AG04450 (cell line): ENCODE results near the gene KAT6B. TPM values are rescaled to one million over a fixed set of nuclear protein-coding genes. Genes with fewer than 3 reads are reported as not detected.

Experiments used
- CTCF ChIA-PET: fragments of 300-600, 350-600 bp; formaldehyde crosslinking; extraction: SDS; loops from one replicate; lab custom pipeline; 2022; ENCODE audit warnings: antibody characterized with exemption, inconsistent platforms; lab: Charles Lee
- POLR2A ChIA-PET: fragments of 350-600 bp; formaldehyde crosslinking; extraction: SDS; loops from one replicate; lab custom pipeline; 2021; ENCODE audit warnings: antibody characterized with exemption, inconsistent platforms; lab: Yijun Ruan, JAX
- DNase-seq: peaks from one replicate; pipeline ENCODE4 v3.0.0-alpha.2; 2011; ENCODE audit warnings: low read depth, low spot score
- H3K27ac ChIP-seq: one replicate; pipeline ENCODE4 v1.5.1; 2012; ENCODE audit warnings: low read depth, low read length, control low read depth
- H3K27me3 ChIP-seq: one replicate; pipeline ENCODE4 v1.6.0; 2012; ENCODE audit warnings: low read length; ENCODE audit not compliant: control insufficient read depth, insufficient read depth
- H3K4me3 ChIP-seq: 2 replicates; pipeline ENCODE4 v1.5.1; 2011; ENCODE audit warnings: mild to moderate bottlenecking, low read depth, low read length, control low read depth
- H3K9me3 ChIP-seq: 2 replicates; pipeline ENCODE4 v1.5.1; 2012; ENCODE audit warnings: low read length; ENCODE audit not compliant: control insufficient read depth, insufficient read depth
- polyA plus RNA-seq: library from polyadenylated mRNA; depleted of rRNA; stranded (reverse); fragments of >200 nt; gene quantifications from 2 replicates; pipeline ENCODE4 v1.2.3, GENCODE V29; 2011
- TF ChIP-seq, protein P1 (sequence below): IDR thresholded peaks from 2 replicates; pipeline ENCODE4 v1.5.1; 2011; ENCODE audit warnings: low read depth, low read length, control low read depth, inconsistent platforms

The KAT6B gene
- polyA plus RNA-seq, 1 experiment, result 10.4 TPM

DNA sequence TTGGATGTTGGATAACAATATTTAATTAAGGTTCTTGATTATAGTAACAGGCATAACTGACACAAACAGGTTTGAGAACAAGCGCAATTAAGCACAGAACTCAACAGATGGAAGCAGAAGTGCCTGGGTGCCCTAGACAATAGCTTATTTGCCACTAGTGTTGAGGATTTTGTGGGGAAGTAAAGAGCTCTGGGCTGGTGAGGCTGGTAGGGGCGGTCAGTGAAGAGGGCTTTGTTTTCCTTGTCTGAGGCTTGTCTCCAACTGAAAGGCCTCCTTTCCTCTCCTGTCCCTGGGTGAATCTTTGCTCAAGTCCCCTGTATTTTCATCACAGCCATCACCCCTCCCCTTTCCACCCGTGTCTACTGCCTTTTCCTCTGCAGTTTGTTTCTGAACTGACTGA is 104.6 kb downstream of the KAT6B start:
- H3K27me3 ChIP-seq, result no peaks in the 10 kb centered on the region
- no peaks in the 10 kb centered on the region for H3K9me3 ChIP-seq
- H3K27ac ChIP-seq, result no peak overlapping the region
- ChIA-PET CTCF (interaction anchor here (1.1 kb wide), 1 partner anchor 305 kb away, joined by 4 read pairs; the partner anchor contains the start of gene COMTD1), POLR2A (no interaction called here)
- no peak for DNase-seq
- H3K4me3 ChIP-seq, result no peak overlapping the region
- TF ChIP-seq, protein P1, sequence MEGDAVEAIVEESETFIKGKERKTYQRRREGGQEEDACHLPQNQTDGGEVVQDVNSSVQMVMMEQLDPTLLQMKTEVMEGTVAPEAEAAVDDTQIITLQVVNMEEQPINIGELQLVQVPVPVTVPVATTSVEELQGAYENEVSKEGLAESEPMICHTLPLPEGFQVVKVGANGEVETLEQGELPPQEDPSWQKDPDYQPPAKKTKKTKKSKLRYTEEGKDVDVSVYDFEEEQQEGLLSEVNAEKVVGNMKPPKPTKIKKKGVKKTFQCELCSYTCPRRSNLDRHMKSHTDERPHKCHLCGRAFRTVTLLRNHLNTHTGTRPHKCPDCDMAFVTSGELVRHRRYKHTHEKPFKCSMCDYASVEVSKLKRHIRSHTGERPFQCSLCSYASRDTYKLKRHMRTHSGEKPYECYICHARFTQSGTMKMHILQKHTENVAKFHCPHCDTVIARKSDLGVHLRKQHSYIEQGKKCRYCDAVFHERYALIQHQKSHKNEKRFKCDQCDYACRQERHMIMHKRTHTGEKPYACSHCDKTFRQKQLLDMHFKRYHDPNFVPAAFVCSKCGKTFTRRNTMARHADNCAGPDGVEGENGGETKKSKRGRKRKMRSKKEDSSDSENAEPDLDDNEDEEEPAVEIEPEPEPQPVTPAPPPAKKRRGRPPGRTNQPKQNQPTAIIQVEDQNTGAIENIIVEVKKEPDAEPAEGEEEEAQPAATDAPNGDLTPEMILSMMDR, result no peak

DNA sequence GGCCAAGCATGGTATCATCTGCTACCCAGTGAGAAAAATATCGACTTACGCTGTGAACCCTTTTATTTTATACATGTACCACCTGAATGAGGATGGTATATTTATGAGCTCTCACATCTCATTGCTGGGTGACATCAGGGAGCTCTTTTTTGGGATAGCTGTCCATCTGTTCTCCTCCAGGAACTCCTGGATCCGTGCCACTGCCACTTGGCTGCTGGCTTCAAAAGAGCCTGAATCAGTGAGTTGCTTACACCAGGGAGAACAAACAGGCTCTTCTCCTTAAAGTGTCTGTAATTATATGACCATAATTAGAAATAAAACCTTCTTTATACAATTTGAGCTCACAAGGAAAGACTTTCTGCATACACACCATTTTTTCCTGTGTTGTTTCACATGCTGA is 106.2 kb downstream of the KAT6B start:
- no peak overlapping the region for H3K4me3 ChIP-seq
- H3K27ac ChIP-seq, result no peak overlapping the region
- no peak for DNase-seq
- H3K27me3 ChIP-seq, result no peaks in the 10 kb centered on the region
- TF ChIP-seq, protein P1, result no peak
- CTCF ChIA-PET, result interaction anchor here (0.9 kb wide), 1 partner anchor 688 kb away, joined by 3 read pairs; no protein-coding TSS in a partner anchor
- POLR2A ChIA-PET, result no interaction called here
- no peaks in the 10 kb centered on the region for H3K9me3 ChIP-seq

DNA sequence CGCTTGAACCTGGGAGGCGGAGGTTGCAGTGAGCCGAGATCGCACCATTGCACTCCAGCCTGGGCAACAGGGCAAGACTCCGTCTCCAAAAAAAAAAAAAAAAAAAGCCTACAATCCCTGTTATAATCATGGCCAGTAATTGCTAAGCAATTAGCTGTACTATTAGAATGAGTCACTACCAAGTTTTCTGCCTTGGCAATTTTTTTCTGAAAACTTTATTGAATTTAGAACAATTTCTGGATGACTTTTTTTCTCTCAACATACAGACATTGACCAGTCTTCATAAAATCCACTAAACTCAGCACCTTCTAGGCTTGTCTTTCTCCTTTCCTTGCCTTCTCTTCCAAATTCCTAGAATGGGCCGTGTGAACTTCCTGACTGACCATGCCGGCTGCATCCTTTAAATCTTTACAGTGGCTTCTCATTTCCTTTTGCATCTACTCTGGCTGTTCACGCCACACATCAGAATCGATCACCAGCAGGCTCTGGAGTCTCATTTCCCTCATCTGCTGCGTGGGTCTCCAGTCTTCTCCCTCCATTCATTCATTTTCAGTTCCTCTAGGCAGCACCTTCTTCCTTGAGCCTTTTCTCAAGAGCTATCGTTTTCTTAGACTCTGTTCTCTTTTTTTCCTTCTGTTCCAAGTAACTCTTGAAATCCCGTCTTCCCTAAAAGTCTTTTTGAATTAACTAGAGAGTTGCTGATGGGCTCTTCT is 107.9 kb downstream of the KAT6B start:
- H3K9me3 ChIP-seq, result no peaks in the 10 kb centered on the region
- H3K27me3 ChIP-seq, result no peaks in the 10 kb centered on the region
- TF ChIP-seq, protein P1, result no peak
- H3K4me3 ChIP-seq, result no peak overlapping the region
- POLR2A ChIA-PET, result no interaction called here
- CTCF ChIA-PET, result no interaction called here
- H3K27ac ChIP-seq, result no peak overlapping the region
- DNase-seq, result no peak

DNA sequence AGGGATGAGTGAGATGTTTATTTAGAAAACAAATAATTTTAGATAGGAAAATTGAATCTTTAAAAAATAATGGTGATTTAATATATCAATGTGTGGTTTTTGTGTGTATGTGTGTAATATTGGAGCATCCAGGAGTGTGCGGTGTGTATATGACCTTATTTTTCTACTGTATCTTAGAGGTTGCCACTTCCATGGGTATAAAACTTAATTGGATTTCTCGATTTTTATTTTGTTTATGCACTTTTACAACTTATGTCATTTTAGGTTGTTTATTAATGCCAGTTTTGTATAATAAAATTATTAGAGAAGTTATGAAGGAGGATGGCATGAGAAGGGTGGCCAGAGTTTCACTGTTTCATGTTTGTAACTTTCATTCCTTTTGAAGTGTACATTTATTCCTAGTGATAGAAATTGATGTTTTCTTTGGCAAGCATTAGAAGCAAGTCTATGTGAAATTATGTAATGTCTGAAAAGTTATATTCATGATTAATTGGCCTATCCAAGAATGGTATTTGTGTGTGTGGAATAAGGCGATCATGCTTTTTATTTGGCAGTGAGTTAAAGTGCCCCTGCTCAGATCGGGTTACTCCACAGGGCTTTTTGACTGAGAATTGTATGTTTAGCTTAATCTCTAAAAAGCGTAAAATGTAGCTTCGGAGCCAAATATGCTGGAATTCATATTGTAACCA is 110.3 kb downstream of the KAT6B start:
- Histone ChIP-seq H3K4me3 (no peak overlapping the region), H3K27me3 (no peaks in the 10 kb centered on the region), H3K9me3 (no peaks in the 10 kb centered on the region), H3K27ac (no peak overlapping the region)
- TF ChIP-seq, protein P1, result no peak
- DNase-seq, result no peak
- CTCF ChIA-PET, result interaction anchor here (0.5 to 0.6 kb wide), 2 partner anchors 12 to 685 kb away, joined by 3 to 4 read pairs; no protein-coding TSS in a partner anchor
- POLR2A ChIA-PET, result no interaction called here
